A549 (cell line): ENCODE measurements around the gene ANTXR1.
A peak's percentile ranks its signal among the peaks of the same experiment; 100 is the strongest.

ENCODE experiments used
- FOSL2 ChIP-seq, 2 experiments: fragments of 450-650 bp in 1 of 2; fragments of >200 bp in 1 of 2; sonication (Bioruptor Twin) in 1 of 2; formaldehyde crosslinking; IDR thresholded peaks; 2 replicates each; pipeline versions ENCODE4 v1.5.0 to v1.6.1; 2016 to 2020; ENCODE audit warnings: mild to moderate bottlenecking in 1 of 2, moderate library complexity in 1 of 2
- POLR2A ChIP-seq: IDR thresholded peaks from 2 replicates; pipeline ENCODE4 v1.6.1; 2012; ENCODE audit warnings: mild to moderate bottlenecking, low read length

GRCh38 chr2:69248232-69248631 lies 235.3 kb downstream of the ANTXR1 start:
- TF ChIP-seq FOSL2 (IDR thresholded peaks at IDR 0.05) (no peak), FOSL2 (CRISPR knock-in tag; IDR thresholded peaks at IDR 0.05) (peak; percentile 79), POLR2A (no peak)
